ENCODE results near the gene CNN1. TPM values are rescaled to one million over a fixed set of nuclear protein-coding genes. Genes with fewer than 3 reads are reported as not detected.

CNN1 gene
- total and polyA plus RNA-seq, 2 of the 13 experiments (the other 11 are each of a cell fraction or from before 2014, with no cell fraction given), result 0.70 to 1.1 TPM

GRCh38 chr19:11505032-11505503 lies 33.6 kb upstream of the CNN1 start (continued):
- TF ChIP-seq HCFC1 (IDR thresholded peaks at IDR 0.05; ENCODE audit: low read depth, low read length) (no peak), SIX1 (CRISPR knock-in tag; IDR thresholded peaks at IDR 0.05; ENCODE audit: borderline replicate concordance) (no peak), SAP130 (CRISPR knock-in tag; IDR thresholded peaks at IDR 0.05; ENCODE audit: low read depth) (peak; percentile 42; the same call in 1 of the 2 replicates), LCORL (IDR thresholded peaks at IDR 0.05) (no peak), LCORL (CRISPR knock-in tag; IDR thresholded peaks at IDR 0.05) (0 out of 2 replicates have a peak, but pooled peaks have one; percentile 24), IKZF4 (CRISPR knock-in tag; IDR thresholded peaks at IDR 0.05; ENCODE audit: borderline replicate concordance, low read depth, not compliant biosample characterization) (no peak), ZNF12 (CRISPR knock-in tag; IDR thresholded peaks at IDR 0.05) (no peak), ZNF292 (CRISPR knock-in tag; IDR thresholded peaks at IDR 0.05; ENCODE audit: borderline replicate concordance, low read depth) (no peak), ZNF549 (CRISPR knock-in tag; IDR thresholded peaks at IDR 0.05) (no peak), ARNT (IDR thresholded peaks at IDR 0.05) (no peak), ZBTB3 (CRISPR knock-in tag; IDR thresholded peaks at IDR 0.05; ENCODE audit: borderline replicate concordance, low read depth) (no peak), FOXA1 (IDR thresholded peaks at IDR 0.05) (no peak), FOXA1 (CRISPR knock-in tag; IDR thresholded peaks at IDR 0.05) (no peak), MYNN (CRISPR knock-in tag; IDR thresholded peaks at IDR 0.05; ENCODE audit: low read depth) (peak; percentile 6; the same call in 1 of the 2 replicates), SMAD1 (CRISPR knock-in tag; IDR thresholded peaks at IDR 0.05; ENCODE audit: borderline replicate concordance, low read depth) (no peak), ZNF225 (CRISPR knock-in tag; IDR thresholded peaks at IDR 0.05) (no peak), MXD1 (CRISPR knock-in tag; IDR thresholded peaks at IDR 0.05) (no peak), PLSCR1 (CRISPR knock-in tag; IDR thresholded peaks at IDR 0.05; ENCODE audit: borderline replicate concordance) (no peak), NFYC (CRISPR knock-in tag; IDR thresholded peaks at IDR 0.05) (peak; percentile 77), ZGPAT (CRISPR knock-in tag; IDR thresholded peaks at IDR 0.05) (no peak), ARID5B (CRISPR knock-in tag; IDR thresholded peaks at IDR 0.05) (peak; percentile 39; the same call in 1 of the 2 replicates)

All from HepG2 (cell line).